Heart right ventricle (tissue), 16 donors: Measurements from ENCODE around the gene DQX1. TPM values are rescaled to one million over a fixed set of nuclear protein-coding genes. Genes with fewer than 3 reads are reported as not detected.
A peak's percentile ranks its signal among the peaks of the same experiment; 100 is the strongest.

Experiments used
- ATAC-seq, 8 donors: fragments of 200-7000 bp; cut with Tn5 transposase; one replicate each; pipeline ENCODE4 v1.9.1; 2020; ENCODE audit warnings: mild to moderate bottlenecking in 8 of 8, moderate library complexity in 8 of 8, moderate number of reproducible peaks in 1 of 8
- DNase-seq, 2 donors: peaks; one replicate each; pipeline ENCODE4 v3.0.0-alpha.2; 2020
- H3K27ac ChIP-seq, 10 donors: fragments of 200-600 bp; sonication (generic) in 2 of 10; one replicate each; pipeline versions ENCODE4 v1.5.0 to v1.8.0; 2020 to 2022; ENCODE audit warnings: mild to moderate bottlenecking in 3 of 10
- H3K27me3 ChIP-seq, 7 donors: fragments of 200-600 bp; one replicate each; pipeline ENCODE4 v1.8.0; 2021 to 2022; ENCODE audit warnings: mild to moderate bottlenecking in 2 of 7
- H3K36me3 ChIP-seq, 9 donors: fragments of 200-600 bp; sonication (generic) in 1 of 9; one replicate each; pipeline versions ENCODE4 v1.5.0 to v1.8.0; 2020 to 2022; ENCODE audit warnings: mild to moderate bottlenecking in 2 of 9
- H3K4me1 ChIP-seq, 9 donors: fragments of 200-600 bp; sonication (generic) in 1 of 9; one replicate each; pipeline versions ENCODE4 v1.5.0 to v1.8.0; 2020 to 2022; ENCODE audit warnings: mild to moderate bottlenecking in 4 of 9
- H3K4me3 ChIP-seq, 10 donors: fragments of 200-600 bp; sonication (generic) in 2 of 10; one replicate each; pipeline versions ENCODE4 v1.5.0 to v1.8.0; 2020 to 2022; ENCODE audit warnings: mild to moderate bottlenecking in 7 of 10, moderate library complexity in 2 of 10
- H3K9me3 ChIP-seq, 11 donors: fragments of 200-600 bp in 10 of 11; sonication (generic) in 2 of 11; one replicate each; pipeline versions ENCODE4 v1.5.0 to v1.8.0; 2013 to 2022; ENCODE audit warnings: mild to moderate bottlenecking in 2 of 11, control low read depth in 1 of 11, moderate library complexity in 1 of 11
- WGBS, 2 donors: extraction: QIAGEN DNeasy Blood & Tissue Kit; methylation state at CpG; one replicate each; pipeline ENCODE4 v1.1.7; 2013; ENCODE audit warnings: inconsistent platforms in 1 of 2; 5-methylcytosine and 5-hydroxymethylcytosine counted together
- intact Hi-C, 10 donors: fragments of 100-400 bp; cut with DNase I; formaldehyde crosslinking; loops; one replicate each; pipeline versions ENCODE4 v1.11.1 to v1.14.2; 2022
- polyA plus RNA-seq, 2 donors: library from polyadenylated mRNA; stranded (reverse); fragments of 200-250 nt; gene quantifications; one replicate each; pipeline ENCODE4 v1.2.3, GENCODE V29; 2013
- total RNA-seq, 10 donors: library from RNA; stranded (reverse); fragmentation: NEBNext Ultra II Directional in 3 of 10; extraction: Animal tissue kit (Norgen Biotek cat#: 25700) in 3 of 10; gene quantifications; one replicate each; pipeline versions ENCODE4 v1.2.1 to v1.2.4, GENCODE V29; 2021 to 2023
- TF ChIP-seq, protein P1 (sequence below), 9 donors: fragments of 200-600 bp; sonication (generic) in 2 of 9; IDR thresholded peaks; one replicate each; pipeline versions ENCODE4 v1.5.0 to v1.8.0; 2021 to 2022; ENCODE audit warnings: antibody characterized with exemption in 9 of 9, mild to moderate bottlenecking in 5 of 9, moderate library complexity in 1 of 9
- donor health status: Arrhythmogenic right ventricular cardiomyopathy.
- donor health status: ischemic (EF 13 %, LVEDD 7.1; RV severe dilation, severe dysfunction).
- donor health status: healthy with polysubstance abuse.
- donor health status: DM: no; HTN: yes; CAD: no.
- donor health status: DM: no; HTN: no; CAD: no.
- donor health status: ischemic (EF 25% LVEDD 6.9; RV normal size, moderate dysfunction).
- donor health status: ischemic (EF 25% LVEDD 5.7; RV mildly dilated, moderate dysfunction).
- donor health status: healthy.
- donor health status: DM: yes; HTN: yes; CAD: no.
- donor health status: Ischemic cardiomyopathy.
- donor health status: ischemic (EF 35%, LVEDD 5.7; RV mildly dilated, moderate dysfunction).
- donor health status: nonischemic (EF 11% LVEDD 7.7; RV severe dilation, severe dysfunction).
- donor health status: DM: yes; HTN: yes; CAD: no.
- donor health status: PGD.
- donor health status: ischemic (EF 29% LVEDD 5.4; RV normal size, mild dysfunction).
- donor health status: nonischemic (EF 23%, LVEDD 6.1; RV moderate dilation, normal function).

Gene DQX1
- total and polyA plus RNA-seq, 12 donors = 0.03 to 0.65 TPM; not detected in 10

DNA sequence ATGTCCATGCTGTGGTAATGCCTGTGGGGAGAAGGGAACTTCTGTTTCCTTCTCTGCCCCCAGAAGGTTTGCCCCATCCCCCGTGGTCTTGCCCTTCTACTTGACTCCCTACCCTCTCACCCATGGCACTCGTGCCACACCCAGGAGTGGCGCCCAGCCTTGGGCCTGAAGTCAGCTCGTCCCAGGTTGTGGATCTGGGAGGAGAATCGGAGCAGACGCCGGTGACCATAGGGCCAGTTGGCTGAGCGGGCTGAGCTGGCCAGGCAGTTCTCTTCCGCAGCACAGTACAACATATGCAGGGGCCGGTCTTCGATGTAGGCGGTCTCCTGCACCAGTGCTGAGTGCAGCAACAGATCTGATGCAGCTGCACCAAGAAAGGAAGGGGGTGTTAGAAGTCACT, 8.4 kb upstream of the DQX1 start:
- intact Hi-C loops = loop anchor here in 2 of 10 donors (5.0 kb wide), 2 partner anchors 52 to 53 kb away; partner anchors contain the start of genes CCDC142 (in 1 of the 2) and TTC31 (in 1 of the 2)
- DNase-seq (no peak), ATAC-seq (no peak)
- no peak overlapping the region for H3K27ac ChIP-seq
- no peak overlapping the region for H3K4me3 ChIP-seq
- TF ChIP-seq, protein P1, sequence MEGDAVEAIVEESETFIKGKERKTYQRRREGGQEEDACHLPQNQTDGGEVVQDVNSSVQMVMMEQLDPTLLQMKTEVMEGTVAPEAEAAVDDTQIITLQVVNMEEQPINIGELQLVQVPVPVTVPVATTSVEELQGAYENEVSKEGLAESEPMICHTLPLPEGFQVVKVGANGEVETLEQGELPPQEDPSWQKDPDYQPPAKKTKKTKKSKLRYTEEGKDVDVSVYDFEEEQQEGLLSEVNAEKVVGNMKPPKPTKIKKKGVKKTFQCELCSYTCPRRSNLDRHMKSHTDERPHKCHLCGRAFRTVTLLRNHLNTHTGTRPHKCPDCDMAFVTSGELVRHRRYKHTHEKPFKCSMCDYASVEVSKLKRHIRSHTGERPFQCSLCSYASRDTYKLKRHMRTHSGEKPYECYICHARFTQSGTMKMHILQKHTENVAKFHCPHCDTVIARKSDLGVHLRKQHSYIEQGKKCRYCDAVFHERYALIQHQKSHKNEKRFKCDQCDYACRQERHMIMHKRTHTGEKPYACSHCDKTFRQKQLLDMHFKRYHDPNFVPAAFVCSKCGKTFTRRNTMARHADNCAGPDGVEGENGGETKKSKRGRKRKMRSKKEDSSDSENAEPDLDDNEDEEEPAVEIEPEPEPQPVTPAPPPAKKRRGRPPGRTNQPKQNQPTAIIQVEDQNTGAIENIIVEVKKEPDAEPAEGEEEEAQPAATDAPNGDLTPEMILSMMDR (IDR thresholded peaks at IDR 0.05) = no peak
- H3K27me3 ChIP-seq = no peaks in the 10 kb centered on the region
- H3K9me3 ChIP-seq = no peaks in the 10 kb centered on the region
- peaks cover 0 to 44% (median 12%) of the 10 kb centered on the region in 9 donors for H3K36me3 ChIP-seq
- H3K4me1 ChIP-seq = peaks cover 7 to 20% (median 17%) of the 10 kb centered on the region in 9 donors
- 83 to 87% methylated on average over 12 of the region's 12 CpGs for WGBS, 2 donors

GRCh38 chr2:74533464-74533863, 7.4 kb upstream of the DQX1 start:
- no peak for DNase-seq
- no peak overlapping the region for H3K4me3 ChIP-seq
- peaks cover 10 to 27% (median 23%) of the 10 kb centered on the region in 9 donors for H3K4me1 ChIP-seq
- H3K27ac ChIP-seq = no peak overlapping the region
- no peaks in the 10 kb centered on the region for H3K27me3 ChIP-seq
- WGBS, 2 donors = 84 to 85% methylated on average over 4 of the region's 4 CpGs
- intact Hi-C loops = loop anchor here in 2 of 10 donors (5.0 kb wide), 2 partner anchors 51 to 54 kb away; partner anchors contain the start of genes CCDC142 (in 1 of the 2) and TTC31 (in 1 of the 2)
- TF ChIP-seq, protein P1 (IDR thresholded peaks at IDR 0.05) = no peak
- peaks cover 0 to 45% (median 12%) of the 10 kb centered on the region in 9 donors for H3K36me3 ChIP-seq
- no peaks in the 10 kb centered on the region for H3K9me3 ChIP-seq
- ATAC-seq = no peak

DNA sequence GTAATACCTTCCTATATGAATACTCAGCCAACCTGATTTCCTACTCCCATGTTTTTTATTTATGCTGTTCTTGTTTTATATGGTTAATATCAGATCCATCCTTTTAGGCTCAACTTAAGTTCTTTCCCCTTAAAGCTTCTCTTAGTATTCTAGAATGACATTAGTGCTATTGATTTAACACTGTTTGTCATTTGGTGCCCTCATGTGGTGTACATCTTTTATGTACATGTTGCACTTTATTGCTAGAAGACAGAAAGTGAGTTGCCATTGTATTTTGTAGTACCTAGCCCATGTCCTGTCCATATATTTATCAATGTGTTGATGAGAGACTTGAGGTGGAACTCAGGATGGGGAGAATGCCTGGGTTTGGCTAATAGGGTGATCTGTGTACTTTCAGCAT, 6.2 kb upstream of the DQX1 start:
- Histone ChIP-seq H3K36me3 (peaks cover 0 to 57% (median 21%) of the 10 kb centered on the region in 9 donors), H3K27ac (peak overlapping the region in 1 of 10 donors; percentile 2), H3K4me3 (no peak overlapping the region), H3K27me3 (no peaks in the 10 kb centered on the region), H3K9me3 (no peaks in the 10 kb centered on the region), H3K4me1 (peaks cover 12 to 35% (median 30%) of the 10 kb centered on the region in 9 donors)
- intact Hi-C loops = loop anchor here in 2 of 10 donors (5.0 kb wide), 2 partner anchors 50 to 55 kb away; partner anchors contain the start of genes CCDC142 (in 1 of the 2) and TTC31 (in 1 of the 2)
- no peak for ATAC-seq
- TF ChIP-seq, protein P1 (IDR thresholded peaks at IDR 0.05) = peak in 7 of 9 donors; percentile 14 to 45 (median 29)
- no peak for DNase-seq

- 77 to 81% methylated on average over 7 of the region's 7 CpGs for WGBS, 2 donors
- H3K36me3 ChIP-seq = peaks cover 0 to 62% (median 27%) of the 10 kb centered on the region in 9 donors
- intact Hi-C loops = loop anchor here in 3 of 10 donors (2.0 to 5.0 kb wide), 3 partner anchors 21 to 56 kb away; partner anchors contain the start of genes CCDC142 (in 1 of the 3), LOXL3 (in 1 of the 3) and TTC31 (in 1 of the 3)
- H3K27ac ChIP-seq = peak overlapping the region in 3 of 10 donors; percentile 2 to 92 (median 91)
- DNase-seq (no peak), ATAC-seq (no peak)
- TF ChIP-seq, protein P1 (IDR thresholded peaks at IDR 0.05) = no peak
- no peaks in the 10 kb centered on the region for H3K9me3 ChIP-seq
- H3K4me3 ChIP-seq = no peak overlapping the region
- H3K27me3 ChIP-seq = no peaks in the 10 kb centered on the region
- peaks cover 12 to 35% (median 31%) of the 10 kb centered on the region in 9 donors for H3K4me1 ChIP-seq
These were observed 5.6 kb upstream of the DQX1 start for GRCh38 chr2:74531666-74532065.
